Sigmoid colon (tissue), 7 donors: ENCODE results near the gene PLVAP. TPM values are rescaled to one million over a fixed set of nuclear protein-coding genes. Genes with fewer than 3 reads are reported as not detected.

Source experiments
- DNase-seq: peaks from one replicate; pipeline ENCODE4 v3.0.0-alpha.2; 2019
- H3K27ac ChIP-seq, 4 donors: fragments of 200-600 bp; sonication (generic); one replicate each; pipeline ENCODE4 v1.5.1; 2016 to 2019; ENCODE audit warnings: mild to moderate bottlenecking in 1 of 4
- H3K27me3 ChIP-seq, 3 donors: fragments of 200-600 bp; sonication (generic); one replicate each; pipeline ENCODE4 v1.5.1; 2019; ENCODE audit warnings: mild to moderate bottlenecking in 1 of 3
- H3K36me3 ChIP-seq, 4 donors: fragments of 200-600 bp; sonication (generic); one replicate each; pipeline ENCODE4 v1.5.1; 2016 to 2019
- H3K4me1 ChIP-seq, 4 donors: fragments of 200-600 bp; sonication (generic); one replicate each; pipeline ENCODE4 v1.5.1; 2017 to 2019
- H3K4me3 ChIP-seq, 4 donors: fragments of 200-600 bp; sonication (generic); one replicate each; pipeline ENCODE4 v1.5.1; 2017 to 2019; ENCODE audit warnings: mild to moderate bottlenecking in 2 of 4, moderate library complexity in 1 of 4
- H3K9me3 ChIP-seq, 4 donors: fragments of 200-600 bp in 3 of 4; sonication (generic) in 3 of 4; one replicate each; pipeline versions ENCODE4 v1.5.1 to v1.6.1; 2013 to 2019
- EP300 ChIP-seq, 4 donors: sonication (generic); formaldehyde crosslinking; IDR thresholded peaks; one replicate each; pipeline ENCODE4 v1.6.1; 2017; ENCODE audit warnings: antibody characterized with exemption in 4 of 4
- POLR2A ChIP-seq, 2 donors: fragments of 450-650 bp; IDR thresholded peaks; one replicate each; pipeline ENCODE4 v1.6.1; 2016; ENCODE audit warnings: antibody characterized with exemption in 2 of 2, mild to moderate bottlenecking in 2 of 2, moderate library complexity in 2 of 2
- POLR2AphosphoS5 ChIP-seq, 4 donors: sonication (generic); formaldehyde crosslinking; IDR thresholded peaks; one replicate each; pipeline ENCODE4 v1.6.1; 2017; ENCODE audit warnings: antibody characterized with exemption in 4 of 4
- WGBS, 2 donors: extraction: QIAGEN DNeasy Blood & Tissue Kit; methylation state at CpG; one replicate each; pipeline ENCODE4 v1.1.7; 2013; 5-methylcytosine and 5-hydroxymethylcytosine counted together
- intact Hi-C: fragments of 100-400 bp; cut with DNase I; formaldehyde crosslinking; loops from one replicate; pipeline ENCODE4 v1.15.1; 2023
- polyA plus RNA-seq, 3 donors: library from polyadenylated mRNA; stranded (reverse); fragments of 200-250 nt; gene quantifications; one replicate each; pipeline ENCODE4 v1.2.3, GENCODE V29; 2013
- total RNA-seq, 4 donors: library from RNA; depleted of rRNA; stranded (reverse); fragments of >200 nt; gene quantifications; one replicate each; pipeline ENCODE4 v1.1.0, GENCODE V29; 2016
- TF ChIP-seq, protein P1 (sequence below), 4 experiments: fragments of 450-650 bp in 3 of 4; fragments of 200-600 bp in 1 of 4; IDR thresholded peaks; one replicate each; pipeline ENCODE4 v1.5.1; 2016 to 2019; ENCODE audit warnings: antibody characterized with exemption in 4 of 4, mild to moderate bottlenecking in 3 of 4, moderate library complexity in 2 of 4
- donor health status: healthy with polysubstance abuse.
- donor health status: Bipolar disorder and iron deficiency.
- donor health status: healthy.

PLVAP gene
- total and polyA plus RNA-seq, 7 donors = 3.0 to 54.7 (median 19.6) TPM

DNA sequence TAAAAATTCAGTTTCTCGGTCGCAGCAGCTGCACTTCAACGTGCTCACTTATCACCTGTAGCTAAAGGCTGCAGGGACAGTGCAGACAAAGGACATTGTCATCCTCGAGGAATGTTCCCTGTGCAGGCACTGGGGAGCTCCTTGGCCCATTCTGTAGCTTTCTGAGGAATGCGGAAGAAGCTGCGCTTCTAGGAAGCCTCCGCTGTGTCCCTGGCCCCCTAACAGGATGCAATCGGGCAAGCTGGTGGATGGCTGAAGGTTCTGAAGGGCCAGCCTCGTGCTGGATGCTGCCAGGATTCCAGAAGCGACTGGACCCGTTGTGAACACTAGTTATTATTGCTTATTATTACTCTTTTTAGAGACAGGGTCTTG lies 50.6 kb downstream of the PLVAP start:
- H3K36me3 ChIP-seq = peaks cover 0 to 20% (median 0%) of the 10 kb centered on the region in 4 donors
- 87 to 88% methylated on average over 11 of the region's 11 CpGs for WGBS, 2 donors

DNA sequence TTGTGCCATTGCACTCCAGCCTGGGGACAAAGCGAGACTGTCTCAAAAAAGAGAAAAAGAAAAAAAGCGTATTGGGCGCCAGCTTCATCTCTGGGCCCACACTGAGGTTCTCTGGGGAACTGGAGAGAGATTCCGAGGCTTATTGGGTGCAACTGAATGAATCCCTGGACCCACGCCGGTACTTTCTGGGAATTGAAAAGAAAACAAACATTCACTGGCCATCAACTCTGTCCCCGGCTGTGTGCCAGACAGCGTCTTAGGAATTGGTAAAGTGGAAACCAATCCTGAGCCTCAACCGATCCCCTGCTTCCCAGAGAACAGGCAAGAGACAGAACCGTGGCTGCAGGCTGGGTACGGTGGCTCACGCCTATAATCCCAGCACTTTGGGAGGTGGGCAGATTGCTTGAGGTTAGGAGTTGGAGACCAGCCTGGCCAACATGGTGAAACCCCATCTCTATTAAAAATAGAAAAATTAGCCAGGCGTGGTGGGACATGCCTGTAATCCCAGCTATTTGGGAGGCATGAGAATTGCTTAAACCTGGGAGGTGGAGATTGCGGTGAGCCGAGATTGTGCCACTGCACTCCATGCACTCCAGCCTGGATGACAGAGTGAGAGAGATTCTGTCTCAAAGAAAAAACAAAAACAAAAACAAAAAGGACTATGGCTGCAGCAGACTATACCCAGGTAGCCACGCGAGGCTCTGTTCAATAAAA lies 51.1 kb downstream of the PLVAP start:
- no peak overlapping the region for H3K4me3 ChIP-seq
- 86 to 88% methylated on average over 17 of the region's 17 CpGs for WGBS, 2 donors
- H3K27me3 ChIP-seq = peaks cover 5 to 34% (median 24%) of the 10 kb centered on the region in 3 donors
- intact Hi-C loops = no loop called here
- TF ChIP-seq EP300 (IDR thresholded peaks at IDR 0.05) (no peak), POLR2A (IDR thresholded peaks at IDR 0.05) (no peak), POLR2AphosphoS5 (IDR thresholded peaks at IDR 0.05) (no peak)
- TF ChIP-seq, protein P1, sequence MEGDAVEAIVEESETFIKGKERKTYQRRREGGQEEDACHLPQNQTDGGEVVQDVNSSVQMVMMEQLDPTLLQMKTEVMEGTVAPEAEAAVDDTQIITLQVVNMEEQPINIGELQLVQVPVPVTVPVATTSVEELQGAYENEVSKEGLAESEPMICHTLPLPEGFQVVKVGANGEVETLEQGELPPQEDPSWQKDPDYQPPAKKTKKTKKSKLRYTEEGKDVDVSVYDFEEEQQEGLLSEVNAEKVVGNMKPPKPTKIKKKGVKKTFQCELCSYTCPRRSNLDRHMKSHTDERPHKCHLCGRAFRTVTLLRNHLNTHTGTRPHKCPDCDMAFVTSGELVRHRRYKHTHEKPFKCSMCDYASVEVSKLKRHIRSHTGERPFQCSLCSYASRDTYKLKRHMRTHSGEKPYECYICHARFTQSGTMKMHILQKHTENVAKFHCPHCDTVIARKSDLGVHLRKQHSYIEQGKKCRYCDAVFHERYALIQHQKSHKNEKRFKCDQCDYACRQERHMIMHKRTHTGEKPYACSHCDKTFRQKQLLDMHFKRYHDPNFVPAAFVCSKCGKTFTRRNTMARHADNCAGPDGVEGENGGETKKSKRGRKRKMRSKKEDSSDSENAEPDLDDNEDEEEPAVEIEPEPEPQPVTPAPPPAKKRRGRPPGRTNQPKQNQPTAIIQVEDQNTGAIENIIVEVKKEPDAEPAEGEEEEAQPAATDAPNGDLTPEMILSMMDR (IDR thresholded peaks at IDR 0.05) = no peak
- peaks cover 0 to 22% (median 19%) of the 10 kb centered on the region in 4 donors for H3K4me1 ChIP-seq
- H3K27ac ChIP-seq = no peak overlapping the region
- no peak for DNase-seq
- peaks cover 0 to 25% (median under 1%) of the 10 kb centered on the region in 4 donors for H3K36me3 ChIP-seq
- H3K9me3 ChIP-seq = no peaks in the 10 kb centered on the region

More for the DNA sequence above, 50.6 kb downstream of the PLVAP start:
- TF ChIP-seq, protein P1 (IDR thresholded peaks at IDR 0.05) = no peak
- TF ChIP-seq EP300 (IDR thresholded peaks at IDR 0.05) (no peak), POLR2A (IDR thresholded peaks at IDR 0.05) (no peak), POLR2AphosphoS5 (IDR thresholded peaks at IDR 0.05) (no peak)
- H3K27ac ChIP-seq = no peak overlapping the region
- intact Hi-C loops = no loop called here
- peaks cover 5 to 40% (median 27%) of the 10 kb centered on the region in 3 donors for H3K27me3 ChIP-seq
- DNase-seq = no peak
- no peaks in the 10 kb centered on the region for H3K9me3 ChIP-seq
- H3K4me1 ChIP-seq = peaks cover 0 to 22% (median 19%) of the 10 kb centered on the region in 4 donors
- no peak overlapping the region for H3K4me3 ChIP-seq

GRCh38 chr19:17325133-17325532 lies 52.0 kb downstream of the PLVAP start:
- H3K4me3 ChIP-seq = no peak overlapping the region
- peaks cover 0 to 22% (median 19%) of the 10 kb centered on the region in 4 donors for H3K4me1 ChIP-seq
- intact Hi-C loops = no loop called here
- no peak for DNase-seq
- WGBS, 2 donors = 97% methylated on average over 20 of the region's 20 CpGs
- no peak overlapping the region for H3K27ac ChIP-seq
- H3K36me3 ChIP-seq = peaks cover 6 to 27% (median 8%) of the 10 kb centered on the region in 4 donors
- H3K9me3 ChIP-seq = no peaks in the 10 kb centered on the region
- H3K27me3 ChIP-seq = peaks cover 5 to 25% (median 15%) of the 10 kb centered on the region in 3 donors
- no peak for TF ChIP-seq POLR2A (IDR thresholded peaks at IDR 0.05)
- no peak for TF ChIP-seq POLR2AphosphoS5 (IDR thresholded peaks at IDR 0.05)
- TF ChIP-seq, protein P1 (IDR thresholded peaks at IDR 0.05) = no peak
- no peak for TF ChIP-seq EP300 (IDR thresholded peaks at IDR 0.05)

DNA sequence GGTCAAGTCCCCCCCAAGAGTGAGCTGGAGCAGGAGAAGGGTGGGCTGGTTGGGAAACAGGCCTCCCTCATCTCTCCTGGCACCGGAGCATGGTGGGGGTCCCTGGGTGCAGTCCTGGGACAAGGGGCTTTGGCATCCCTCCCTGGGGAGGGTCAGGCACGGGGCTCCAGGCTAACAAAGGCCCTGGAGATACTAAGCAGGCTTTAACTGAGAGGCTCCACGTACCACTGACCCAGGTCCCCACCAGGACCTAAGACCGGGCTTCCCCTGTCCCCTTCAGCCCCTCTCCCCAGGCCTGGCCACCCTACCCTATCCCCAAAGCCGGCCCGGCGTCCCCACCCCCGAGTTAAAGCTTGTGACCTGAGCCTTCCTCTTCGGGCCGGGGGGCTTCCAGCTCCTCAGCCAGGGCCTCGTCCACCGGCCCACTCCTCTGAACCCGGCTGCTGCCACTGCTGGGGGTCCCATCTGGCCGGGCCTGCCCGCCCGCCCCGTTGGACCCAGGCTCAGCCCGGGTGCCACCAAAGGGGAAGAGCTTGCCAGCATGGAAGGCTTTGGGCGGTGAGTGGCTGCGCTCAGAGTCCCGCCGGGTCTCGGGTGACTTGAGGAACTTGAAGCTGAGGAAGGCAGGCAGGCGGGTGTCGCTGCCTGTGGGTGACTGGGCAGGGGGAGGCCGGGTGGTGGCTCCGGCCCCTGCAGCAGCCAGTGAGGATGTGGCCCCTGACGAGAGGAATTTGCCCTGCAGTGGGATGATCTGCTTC lies 52.6 kb downstream of the PLVAP start:
- H3K4me1 ChIP-seq = peaks cover 0 to 22% (median 19%) of the 10 kb centered on the region in 4 donors
- no peak overlapping the region for H3K4me3 ChIP-seq
- intact Hi-C loops = no loop called here
- peaks cover 5 to 19% (median 11%) of the 10 kb centered on the region in 3 donors for H3K27me3 ChIP-seq
- DNase-seq = no peak
- H3K27ac ChIP-seq = no peak overlapping the region
- peaks cover 9 to 33% (median 14%) of the 10 kb centered on the region in 4 donors for H3K36me3 ChIP-seq
- TF ChIP-seq EP300 (IDR thresholded peaks at IDR 0.05) (no peak), POLR2A (IDR thresholded peaks at IDR 0.05) (no peak), POLR2AphosphoS5 (IDR thresholded peaks at IDR 0.05) (no peak)
- TF ChIP-seq, protein P1 (IDR thresholded peaks at IDR 0.05) = no peak
- 93% methylated on average over 28 of the region's 28 CpGs for WGBS, 2 donors
- no peaks in the 10 kb centered on the region for H3K9me3 ChIP-seq
